Measurements from ENCODE around the gene PCDH12.
A peak's percentile ranks its signal among the peaks of the same experiment; 100 is the strongest.

The PCDH12 gene

GRCh38 chr5:141941307-141941706, 16.7 kb downstream of the PCDH12 start:
- DNase-seq: peak in 1 of 58 donors; percentile 20

- DNase-seq: peak in 16 of 58 donors; percentile 12 to 60 (median 30)
Measured at GRCh38 chr5:141940695-141941271, 17.2 kb downstream of the PCDH12 start.

- DNase-seq: no peak
Measured at GRCh38 chr5:141935538-141935937, 22.5 kb downstream of the PCDH12 start.

GRCh38 chr5:141934099-141934844, 23.7 kb downstream of the PCDH12 start:
- no peak for DNase-seq

GRCh38 chr5:141933151-141933550, 24.9 kb downstream of the PCDH12 start:
- no peak for DNase-seq

GRCh38 chr5:141931694-141932093, 26.3 kb downstream of the PCDH12 start:
- no peak for DNase-seq

GRCh38 chr5:141929398-141930058, 28.5 kb downstream of the PCDH12 start:
- DNase-seq: no peak

- no peak for DNase-seq
Measured at GRCh38 chr5:141928051-141928450, 30.0 kb downstream of the PCDH12 start.

GRCh38 chr5:141926434-141926833, 31.6 kb downstream of the PCDH12 start:
- DNase-seq: no peak

- peak; percentile 61 to 99 (median 93) for DNase-seq
Measured at GRCh38 chr5:141923448-141924313, 34.3 kb downstream of the PCDH12 start, which contains the start of gene DELE1. Gene DELE1 (plus strand): TSS chr5:141923871. CDS start chr5:141923942, 71 bp downstream.

GRCh38 chr5:141922827-141923447, 35.1 kb downstream of the PCDH12 start:
- peak in 1 of 58 donors; percentile 45 for DNase-seq

GRCh38 chr5:141920771-141921170, 37.2 kb downstream of the PCDH12 start:
- no peak for DNase-seq

- no peak for DNase-seq
Measured at GRCh38 chr5:141919218-141920119, 38.5 kb downstream of the PCDH12 start.

- DNase-seq: no peak
Measured at GRCh38 chr5:141917760-141918159, 40.2 kb downstream of the PCDH12 start.

- DNase-seq: no peak
Measured at GRCh38 chr5:141916522-141916921, 41.5 kb downstream of the PCDH12 start.

GRCh38 chr5:141915881-141916336, 42.1 kb downstream of the PCDH12 start:
- no peak for DNase-seq

GRCh38 chr5:141914797-141915196, 43.2 kb downstream of the PCDH12 start:
- no peak for DNase-seq

- peak in 51 of 58 donors; percentile 6 to 73 (median 44) for DNase-seq
Measured at GRCh38 chr5:141914199-141914743, 43.7 kb downstream of the PCDH12 start.

- DNase-seq: peak in 25 of 58 donors; percentile 5 to 51 (median 18)
Measured at GRCh38 chr5:141913560-141914198, 44.3 kb downstream of the PCDH12 start.
